Testis (tissue), 3 donors: Measurements from ENCODE around the gene SUCNR1. TPM values are rescaled to one million over a fixed set of nuclear protein-coding genes. Genes with fewer than 3 reads are reported as not detected.
"Not testable (repeated sequence)": the region's sequence is repeated elsewhere in the genome, so short reads cannot be mapped to it uniquely, and the experiment has no call there.

Experiments used
- DNase-seq: peaks from one replicate; pipeline ENCODE4 v3.0.0-alpha.2; 2019
- H3K27ac ChIP-seq, 2 donors: fragments of 200-600 bp; sonication (generic); one replicate each; pipeline ENCODE4 v1.5.1; 2019
- H3K27me3 ChIP-seq: fragments of 200-600 bp; sonication (generic); one replicate; pipeline ENCODE4 v1.5.1; 2019
- H3K36me3 ChIP-seq: fragments of 200-600 bp; sonication (generic); one replicate; pipeline ENCODE4 v1.5.1; 2017; ENCODE audit warnings: low read depth; ENCODE audit errors: missing control alignments
- H3K4me1 ChIP-seq: fragments of 200-600 bp; sonication (generic); one replicate; pipeline ENCODE4 v1.5.1; 2019
- H3K4me3 ChIP-seq, 2 donors: fragments of 200-600 bp; sonication (generic); one replicate each; pipeline ENCODE4 v1.5.1; 2017 to 2019
- H3K9me3 ChIP-seq: fragments of 200-600 bp; sonication (generic); one replicate; pipeline ENCODE4 v1.5.1; 2017
- POLR2A ChIP-seq: fragments of 450-650 bp; IDR thresholded peaks from one replicate; pipeline ENCODE4 v1.6.1; 2017; ENCODE audit warnings: antibody characterized with exemption, mild to moderate bottlenecking, moderate library complexity
- whole genome bisulfite sequencing, 2 donors: methylation state at CpG; one replicate each; pipeline ENCODE4 v1.1.5; 2018; 5-methylcytosine and 5-hydroxymethylcytosine counted together
- intact Hi-C: fragments of 100-400 bp; cut with DNase I; formaldehyde crosslinking; loops from one replicate; pipeline ENCODE4 v1.15.1; 2023; ENCODE audit warnings: low total_unique reads
- polyA plus RNA-seq: library from polyadenylated mRNA; stranded (reverse); fragments of 350-450 nt; fragmentation: Illumina TruSeq; extraction: RNeasy Lipid Tissue Mini Kit (QIAGEN cat#74804); gene quantifications from one replicate; pipeline ENCODE4 v1.2.3, GENCODE V29; 2014; ENCODE audit warnings: low read depth, low replicate concordance; ENCODE audit not compliant: insufficient read depth
- total RNA-seq, 2 donors: library from RNA; depleted of rRNA; stranded (reverse); fragments of >200 nt; gene quantifications; one replicate each; pipeline ENCODE4 v1.2.3, GENCODE V29; 2016
- TF ChIP-seq, protein P1 (sequence below), 3 experiments: fragments of 450-650 bp in 2 of 3; fragments of 200-600 bp in 1 of 3; sonication (generic) in 1 of 3; IDR thresholded peaks; one replicate each; pipeline ENCODE4 v1.5.1; 2016 to 2019; ENCODE audit warnings: antibody characterized with exemption in 3 of 3, mild to moderate bottlenecking in 2 of 3, moderate library complexity in 1 of 3

Gene SUCNR1
- total and polyA plus RNA-seq, 3 donors from 2014 or later: 0.06 to 0.42 TPM; not detected in 1

- H3K4me3 ChIP-seq: no peak overlapping the region
- 46 to 76% methylated on average over 2 of the region's 2 CpGs for WGBS, 2 donors
- no peaks in the 10 kb centered on the region for H3K27me3 ChIP-seq
- no peak for DNase-seq
- no peaks in the 10 kb centered on the region for H3K4me1 ChIP-seq
- no peaks in the 10 kb centered on the region for H3K36me3 ChIP-seq
- TF ChIP-seq, protein P1, sequence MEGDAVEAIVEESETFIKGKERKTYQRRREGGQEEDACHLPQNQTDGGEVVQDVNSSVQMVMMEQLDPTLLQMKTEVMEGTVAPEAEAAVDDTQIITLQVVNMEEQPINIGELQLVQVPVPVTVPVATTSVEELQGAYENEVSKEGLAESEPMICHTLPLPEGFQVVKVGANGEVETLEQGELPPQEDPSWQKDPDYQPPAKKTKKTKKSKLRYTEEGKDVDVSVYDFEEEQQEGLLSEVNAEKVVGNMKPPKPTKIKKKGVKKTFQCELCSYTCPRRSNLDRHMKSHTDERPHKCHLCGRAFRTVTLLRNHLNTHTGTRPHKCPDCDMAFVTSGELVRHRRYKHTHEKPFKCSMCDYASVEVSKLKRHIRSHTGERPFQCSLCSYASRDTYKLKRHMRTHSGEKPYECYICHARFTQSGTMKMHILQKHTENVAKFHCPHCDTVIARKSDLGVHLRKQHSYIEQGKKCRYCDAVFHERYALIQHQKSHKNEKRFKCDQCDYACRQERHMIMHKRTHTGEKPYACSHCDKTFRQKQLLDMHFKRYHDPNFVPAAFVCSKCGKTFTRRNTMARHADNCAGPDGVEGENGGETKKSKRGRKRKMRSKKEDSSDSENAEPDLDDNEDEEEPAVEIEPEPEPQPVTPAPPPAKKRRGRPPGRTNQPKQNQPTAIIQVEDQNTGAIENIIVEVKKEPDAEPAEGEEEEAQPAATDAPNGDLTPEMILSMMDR (IDR thresholded peaks at IDR 0.05): no peak
- no peak for TF ChIP-seq POLR2A
- no peak overlapping the region for H3K27ac ChIP-seq
- intact Hi-C loops: no loop called here
- no peaks in the 10 kb centered on the region for H3K9me3 ChIP-seq
These were observed 6.9 kb downstream of the SUCNR1 start for GRCh38 chr3:151880416-151880690.

DNA sequence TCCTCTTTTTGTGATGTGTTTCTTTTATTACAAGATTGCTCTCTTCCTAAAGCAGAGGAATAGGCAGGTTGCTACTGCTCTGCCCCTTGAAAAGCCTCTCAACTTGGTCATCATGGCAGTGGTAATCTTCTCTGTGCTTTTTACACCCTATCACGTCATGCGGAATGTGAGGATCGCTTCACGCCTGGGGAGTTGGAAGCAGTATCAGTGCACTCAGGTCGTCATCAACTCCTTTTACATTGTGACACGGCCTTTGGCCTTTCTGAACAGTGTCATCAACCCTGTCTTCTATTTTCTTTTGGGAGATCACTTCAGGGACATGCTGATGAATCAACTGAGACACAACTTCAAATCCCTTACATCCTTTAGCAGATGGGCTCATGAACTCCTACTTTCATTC, 7.7 kb downstream of the SUCNR1 start:
- Histone ChIP-seq H3K36me3 (no peaks in the 10 kb centered on the region), H3K27me3 (no peaks in the 10 kb centered on the region), H3K4me1 (no peaks in the 10 kb centered on the region), H3K9me3 (no peaks in the 10 kb centered on the region), H3K4me3 (no peak overlapping the region), H3K27ac (no peak overlapping the region)
- intact Hi-C loops: no loop called here
- TF ChIP-seq, protein P1 (IDR thresholded peaks at IDR 0.05): no peak
- TF ChIP-seq POLR2A: no peak
- no peak for DNase-seq
- 92 to 96% methylated on average over 6 of the region's 6 CpGs for WGBS, 2 donors

- H3K36me3 ChIP-seq, H3K27ac ChIP-seq, DNase-seq, intact Hi-C loops, H3K9me3 ChIP-seq, H3K4me3 ChIP-seq, H3K4me1 ChIP-seq, H3K27me3 ChIP-seq: not testable (repeated sequence)
- WGBS, 2 donors: 84 to 100% methylated on average over 3 of the region's 3 CpGs
These were observed 12.0 kb downstream of the SUCNR1 start for GRCh38 chr3:151885397-151885796.

GRCh38 chr3:151887450-151888211, 14.2 kb downstream of the SUCNR1 start:
- intact Hi-C loops, H3K27me3 ChIP-seq, H3K9me3 ChIP-seq, DNase-seq, H3K36me3 ChIP-seq, H3K27ac ChIP-seq, H3K4me3 ChIP-seq, H3K4me1 ChIP-seq: not testable (repeated sequence)
- WGBS, 2 donors: 87 to 100% methylated on average over 1 of the region's 3 CpGs

GRCh38 chr3:151890721-151891141, 17.3 kb downstream of the SUCNR1 start:
- Histone ChIP-seq H3K36me3 (no peaks in the 10 kb centered on the region), H3K27ac (no peak overlapping the region), H3K9me3 (no peaks in the 10 kb centered on the region), H3K4me1 (no peaks in the 10 kb centered on the region), H3K27me3 (no peaks in the 10 kb centered on the region), H3K4me3 (no peak overlapping the region)
- intact Hi-C loops: no loop called here
- TF ChIP-seq POLR2A: no peak
- TF ChIP-seq, protein P1 (IDR thresholded peaks at IDR 0.05): no peak
- no peak for DNase-seq
- 80 to 85% methylated on average over 4 of the region's 4 CpGs for WGBS, 2 donors

DNA sequence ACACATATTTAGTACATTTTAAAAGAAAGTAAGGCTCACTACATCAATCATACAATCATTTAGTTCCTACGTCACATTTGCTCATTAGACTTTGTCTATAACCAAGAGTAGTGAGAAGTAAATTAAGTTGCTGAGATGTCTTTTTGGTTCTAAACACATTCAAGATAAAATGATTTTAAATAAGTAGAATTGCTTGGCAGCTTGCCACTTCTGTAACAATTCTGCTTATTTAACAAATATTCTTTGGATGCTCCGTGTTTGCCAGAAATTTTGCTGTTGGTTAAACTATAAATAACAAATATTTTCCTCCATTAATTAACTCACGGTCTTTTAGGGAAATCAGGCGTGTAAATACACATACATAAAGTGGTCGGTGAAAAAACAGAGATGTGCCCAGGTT, 18.3 kb downstream of the SUCNR1 start:
- intact Hi-C loops: no loop called here

More for the DNA sequence above, 18.3 kb downstream of the SUCNR1 start:
- 54 to 63% methylated on average over 5 of the region's 5 CpGs for WGBS, 2 donors
- Histone ChIP-seq H3K4me3 (no peak overlapping the region), H3K27me3 (no peaks in the 10 kb centered on the region), H3K27ac (no peak overlapping the region), H3K9me3 (no peaks in the 10 kb centered on the region), H3K36me3 (no peaks in the 10 kb centered on the region), H3K4me1 (no peaks in the 10 kb centered on the region)
- TF ChIP-seq, protein P1 (IDR thresholded peaks at IDR 0.05): no peak
- no peak for TF ChIP-seq POLR2A
- DNase-seq: no peak
